GM18502 (cell line): Measurements from ENCODE around the gene PIEZO1.

ENCODE experiments used
- ATAC-seq: cut with Tn5 transposase; IDR thresholded peaks from one replicate; pipeline ENCODE4 v1.9.1; 2021; ENCODE audit warnings: mild to moderate bottlenecking; ENCODE audit not compliant: unreplicated experiment, poor library complexity

Gene PIEZO1

GRCh38 chr16:88754109-88754911, 30.7 kb downstream of the PIEZO1 start:
- no peak for ATAC-seq

- ATAC-seq, result no peak
Observed at GRCh38 chr16:88753602-88754001, 31.4 kb downstream of the PIEZO1 start.

GRCh38 chr16:88753191-88753590, 31.8 kb downstream of the PIEZO1 start:
- ATAC-seq, result no peak

GRCh38 chr16:88752386-88753002, 32.5 kb downstream of the PIEZO1 start:
- no peak for ATAC-seq

GRCh38 chr16:88750854-88751253, 34.2 kb downstream of the PIEZO1 start:
- ATAC-seq, result no peak

GRCh38 chr16:88749358-88749757, 35.7 kb downstream of the PIEZO1 start:
- no peak for ATAC-seq

- no peak for ATAC-seq
Observed at GRCh38 chr16:88748364-88748763, 36.7 kb downstream of the PIEZO1 start.

- no peak for ATAC-seq
Observed at GRCh38 chr16:88747588-88748301, 37.3 kb downstream of the PIEZO1 start.

- no peak for ATAC-seq
Observed at GRCh38 chr16:88746506-88746905, 38.5 kb downstream of the PIEZO1 start.

- no peak for ATAC-seq
Observed at GRCh38 chr16:88744577-88745521, 40.2 kb downstream of the PIEZO1 start.

- no peak for ATAC-seq
Observed at GRCh38 chr16:88743693-88744576, 41.1 kb downstream of the PIEZO1 start.

- ATAC-seq, result no peak
Observed at GRCh38 chr16:88742896-88743605, 42.0 kb downstream of the PIEZO1 start.

- no peak for ATAC-seq
Observed at GRCh38 chr16:88741368-88741767, 43.7 kb downstream of the PIEZO1 start.

GRCh38 chr16:88740727-88741055, 44.3 kb downstream of the PIEZO1 start:
- ATAC-seq, result no peak

GRCh38 chr16:88739977-88740726, 44.9 kb downstream of the PIEZO1 start:
- no peak for ATAC-seq

- no peak for ATAC-seq
Observed at GRCh38 chr16:88739139-88739976, 45.7 kb downstream of the PIEZO1 start.
